Occipital lobe (tissue), 2 donors: ENCODE results near the gene C1orf52. TPM values are rescaled to one million over a fixed set of nuclear protein-coding genes. Genes with fewer than 3 reads are reported as not detected.
"Not testable (repeated sequence)": the region's sequence is repeated elsewhere in the genome, so short reads cannot be mapped to it uniquely, and the experiment has no call there.

Experiments
- DNase-seq: peaks from one replicate; lab custom pipeline; 2025; lab: John Stamatoyannopoulos, UW
- total RNA-seq: library from RNA; depleted of rRNA; stranded (reverse); fragments of >200 nt; gene quantifications from one replicate; pipeline ENCODE4 v1.2.3, GENCODE V29; 2014

The C1orf52 gene
- total RNA-seq, 1 donor from 2014 or later: 21.5 TPM

GRCh38 chr1:85278853-85279314, 19.4 kb upstream of the C1orf52 start:
- peak; percentile 25 for DNase-seq

DNA sequence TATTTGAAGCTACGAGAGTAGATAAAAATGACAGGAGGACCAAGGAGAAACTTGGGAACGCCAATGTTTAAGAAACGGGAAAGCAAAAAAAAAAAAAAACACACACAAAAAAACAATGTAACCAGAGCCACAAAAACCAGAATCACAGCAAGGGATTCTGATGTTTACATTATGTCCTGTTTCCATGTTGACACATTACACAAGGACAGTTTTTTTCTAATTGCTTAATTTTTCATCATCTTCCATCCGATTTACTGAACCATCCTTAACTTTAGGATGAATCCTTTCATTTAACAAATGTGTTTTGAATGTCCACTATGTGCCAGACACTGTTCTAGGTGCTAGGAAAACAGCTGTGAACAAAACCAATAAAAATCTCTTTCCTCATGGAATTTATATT, 18.3 kb upstream of the C1orf52 start:
- no peak for DNase-seq

DNA sequence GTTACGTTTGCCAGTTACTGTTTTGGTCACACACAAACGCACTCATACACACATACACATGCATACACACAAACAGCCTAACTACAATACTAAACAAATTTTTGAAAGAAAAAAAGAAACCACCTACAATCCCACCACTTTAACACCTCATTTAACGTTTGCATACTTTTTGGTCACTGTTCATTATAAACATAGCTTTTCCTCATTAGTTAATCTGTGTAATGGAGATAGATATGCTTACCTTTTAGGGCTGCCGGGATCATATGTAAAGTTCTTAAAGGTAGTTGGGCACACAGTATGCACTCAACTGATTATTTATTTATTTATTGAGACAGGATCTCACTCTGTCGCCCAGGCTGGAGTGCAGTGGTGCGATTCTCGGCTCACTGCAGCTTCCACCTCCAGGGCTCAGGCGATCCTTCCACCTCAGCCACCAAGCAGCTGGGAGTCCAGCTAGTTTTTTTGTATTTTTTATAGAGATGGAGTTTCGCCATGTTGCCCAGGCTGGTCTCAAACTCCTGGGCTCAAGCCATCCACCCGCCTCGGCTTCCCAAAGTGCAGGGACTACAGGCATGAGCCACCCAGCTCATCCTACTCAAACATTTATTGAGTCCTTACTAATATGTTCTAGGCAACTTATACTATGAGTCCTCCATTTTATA, 17.6 kb upstream of the C1orf52 start:
- no peak for DNase-seq

- DNase-seq: peak; percentile 98
Observed at GRCh38 chr1:85276215-85276977, 16.9 kb upstream of the C1orf52 start, which contains the start of gene BCL10. Gene BCL10, minus strand, starts transcription at chr1:85276632. Its CDS starts 280 bp downstream, at chr1:85276352.

DNA sequence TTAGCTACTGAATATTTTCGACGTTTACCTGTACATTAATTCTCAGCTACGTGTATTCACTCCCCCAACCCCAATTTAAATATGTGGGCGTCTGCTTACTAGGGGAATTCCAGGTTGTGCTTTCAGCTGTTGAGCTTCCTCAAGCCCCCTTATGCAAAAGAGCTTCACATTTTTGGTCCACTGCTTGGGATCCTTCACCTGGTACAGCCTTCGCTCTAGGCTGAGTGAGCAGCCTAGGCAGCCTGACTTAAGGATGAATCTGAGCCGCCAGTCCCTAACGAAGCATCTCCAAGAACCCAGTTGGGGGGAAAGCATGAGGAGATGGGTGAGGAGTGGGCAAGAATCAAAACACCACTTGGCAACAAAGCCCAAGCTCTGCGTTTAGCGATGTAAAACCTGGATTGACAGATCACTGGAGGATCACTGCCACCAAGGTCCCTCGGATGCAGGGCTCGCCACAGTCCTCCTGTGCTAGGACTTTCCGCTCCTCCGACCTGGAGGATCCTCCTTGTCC, 16.3 kb upstream of the C1orf52 start:
- no peak for DNase-seq

DNA sequence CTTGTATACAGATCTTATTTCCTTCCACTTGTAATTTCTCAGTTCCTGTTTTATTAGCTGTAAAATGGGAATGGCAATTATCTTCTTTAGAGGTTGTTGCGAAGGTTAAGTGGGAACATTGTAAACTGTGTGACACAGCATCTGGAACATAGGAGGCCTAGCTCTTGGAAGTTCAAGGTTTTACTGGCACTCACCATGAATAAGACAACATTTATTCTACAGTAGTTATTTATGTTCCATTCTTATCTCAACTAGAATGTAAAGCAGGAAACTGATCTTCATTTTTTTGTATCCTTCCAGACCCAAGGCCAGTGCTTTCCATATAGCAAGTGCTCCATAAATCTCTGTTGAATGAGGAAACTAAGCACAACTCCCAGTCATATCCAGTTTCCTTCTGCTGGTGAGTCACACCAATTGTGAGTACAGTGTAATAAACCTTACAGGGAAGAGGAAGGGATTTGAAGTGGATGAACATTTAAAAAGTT, 15.5 kb upstream of the C1orf52 start:
- DNase-seq: no peak

DNA sequence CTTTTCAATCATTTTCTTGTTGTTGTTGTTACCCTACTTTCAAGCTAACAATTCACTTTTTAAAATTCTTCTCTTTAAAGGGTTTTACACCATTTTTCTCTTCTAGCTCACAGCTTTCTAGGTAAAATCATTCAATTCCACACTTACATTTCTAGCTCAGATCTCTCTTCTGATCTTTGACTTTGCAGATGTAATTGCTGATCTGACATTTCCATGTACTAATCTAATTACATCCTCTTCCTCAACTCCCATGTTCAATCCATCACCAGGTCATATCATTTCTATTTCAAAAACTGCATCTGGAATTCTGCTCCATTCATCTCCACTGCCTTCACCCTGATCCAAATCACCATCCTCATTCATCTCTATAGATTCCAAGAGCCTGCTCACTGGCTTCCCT, 13.9 kb upstream of the C1orf52 start:
- no peak for DNase-seq

- no peak for DNase-seq
Observed at GRCh38 chr1:85268801-85269585, 9.5 kb upstream of the C1orf52 start.

DNA sequence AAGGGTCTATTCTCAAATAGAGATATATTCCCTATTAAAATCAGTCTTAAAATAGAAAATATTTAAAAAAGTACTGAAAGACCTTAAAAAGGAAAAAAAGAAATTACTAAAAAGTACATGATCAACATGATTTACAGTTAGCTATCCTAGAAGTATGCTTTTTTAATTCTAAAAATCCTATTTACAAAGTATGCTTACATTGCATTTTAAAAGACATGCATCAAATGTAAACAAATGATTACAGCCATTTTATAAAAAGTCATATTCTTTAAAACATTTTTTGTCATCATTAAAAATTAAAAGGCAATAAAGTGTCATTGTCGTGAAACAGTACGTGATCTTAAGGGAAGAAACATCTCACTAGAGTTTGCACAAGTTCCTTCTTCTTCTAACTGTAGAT, 7.9 kb upstream of the C1orf52 start:
- no peak for DNase-seq

GRCh38 chr1:85264150-85264549, 4.7 kb upstream of the C1orf52 start:
- DNase-seq: no peak

- no peak for DNase-seq
Observed at GRCh38 chr1:85262985-85263384, 3.5 kb upstream of the C1orf52 start.

GRCh38 chr1:85259912-85260274, 431 bp upstream of the C1orf52 start:
- DNase-seq: no peak

DNA sequence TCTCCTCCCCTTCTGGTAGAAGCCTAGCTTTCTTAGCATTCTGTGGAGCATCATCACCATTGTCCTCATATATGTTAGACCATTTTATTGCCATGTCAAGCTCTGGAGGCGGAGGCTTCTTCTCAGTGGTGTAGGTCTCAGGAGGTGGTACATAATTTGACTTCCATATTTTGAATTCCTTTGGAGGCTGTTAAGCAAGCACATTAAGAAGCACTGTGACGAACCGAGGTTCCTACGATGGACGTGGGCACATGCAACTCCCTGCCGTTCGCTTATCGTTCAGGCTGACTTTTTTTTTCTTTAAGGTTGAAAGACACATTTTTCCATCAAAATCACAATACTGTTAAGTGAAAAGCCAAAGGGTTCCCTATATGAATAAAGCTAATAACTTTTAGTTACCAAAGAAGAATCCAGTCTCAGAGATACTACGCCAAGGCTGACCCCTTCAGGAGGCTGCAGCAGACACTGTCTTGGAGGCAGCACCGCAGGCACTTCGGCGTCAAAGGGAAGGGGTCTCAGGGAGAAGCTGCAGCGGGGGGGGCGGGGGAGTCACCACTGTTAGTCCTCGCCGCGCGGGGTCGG, 835 bp downstream of the C1orf52 start:
- DNase-seq: no peak

GRCh38 chr1:85249042-85249441, 10.4 kb downstream of the C1orf52 start:
- DNase-seq: not testable (repeated sequence)

- no peak for DNase-seq
Observed at GRCh38 chr1:85245891-85246290, 13.6 kb downstream of the C1orf52 start.

GRCh38 chr1:85245456-85245855, 14.0 kb downstream of the C1orf52 start:
- DNase-seq: no peak

DNA sequence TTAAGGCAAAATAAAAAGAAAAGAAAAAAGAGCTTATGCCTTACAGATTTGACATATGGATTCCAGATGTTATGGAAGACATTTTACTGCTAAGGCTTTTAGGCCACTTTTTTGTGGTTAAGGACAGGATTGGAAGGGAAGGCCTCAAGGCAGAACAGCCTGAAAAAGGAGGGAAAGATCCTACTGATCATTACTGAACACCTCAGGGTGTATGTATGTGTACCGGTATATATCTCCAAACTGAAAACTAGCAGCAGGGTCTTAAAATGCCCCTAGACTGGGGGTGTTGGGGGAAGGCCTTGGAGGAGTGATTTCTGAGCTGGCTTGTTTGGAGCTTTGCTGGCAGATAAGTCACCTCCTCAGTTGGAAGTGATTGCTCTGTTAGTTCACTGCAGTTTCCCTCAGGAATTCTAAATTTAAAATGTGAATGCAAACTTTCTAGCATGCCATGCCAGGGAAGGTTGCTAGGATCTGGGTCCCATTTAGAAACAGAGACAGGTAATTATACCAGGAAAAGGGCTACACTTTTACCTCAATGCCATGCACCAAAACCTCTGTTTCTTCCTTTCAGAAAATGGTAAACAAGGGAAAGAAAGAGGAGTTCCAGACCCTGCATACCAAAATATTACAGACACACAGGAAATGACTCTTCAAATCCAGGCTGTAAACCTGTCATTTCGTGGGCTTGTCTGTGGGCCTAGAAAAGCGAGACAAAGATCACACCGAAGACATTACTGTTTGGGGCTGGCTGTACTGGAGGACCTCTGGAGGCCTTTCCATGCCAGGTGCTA, 15.0 kb downstream of the C1orf52 start:
- no peak for DNase-seq

DNA sequence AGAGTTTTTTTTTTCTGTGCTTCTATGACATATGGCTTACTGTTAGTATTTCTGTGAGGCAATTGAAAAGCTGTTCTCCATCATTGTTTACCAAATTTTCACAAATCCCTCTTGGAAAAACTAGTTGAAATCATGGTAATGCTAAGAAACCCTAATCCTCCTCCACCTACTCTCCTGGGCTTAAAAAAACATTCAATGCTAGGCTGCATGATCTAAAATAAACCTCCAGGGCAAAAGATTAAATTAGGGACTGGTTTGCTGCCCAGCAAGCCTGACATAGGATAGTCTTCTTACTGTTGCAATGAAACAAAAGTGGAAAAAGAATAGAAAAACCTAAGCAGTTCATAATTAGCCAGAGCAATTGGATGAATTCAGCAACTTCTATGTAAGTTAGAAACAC, 16.1 kb downstream of the C1orf52 start:
- no peak for DNase-seq

GRCh38 chr1:85240643-85241042, 18.8 kb downstream of the C1orf52 start:
- DNase-seq: no peak

- no peak for DNase-seq
Observed at GRCh38 chr1:85240174-85240601, 19.3 kb downstream of the C1orf52 start.

- DNase-seq: no peak
Observed at GRCh38 chr1:85237613-85238012, 21.8 kb downstream of the C1orf52 start.
